ENCODE data around the gene CFAP91.
A peak's percentile ranks its signal among the peaks of the same experiment; 100 is the strongest.

The CFAP91 gene
- long read RNA-seq, result 0 reads

GRCh38 chr3:119702530-119703527 is at the start of gene CFAP91:
Gene CFAP91 (plus strand): TSS chr3:119703022. CDS start chr3:119703099, 77 bp downstream.
- H3K27me3 ChIP-seq (ENCODE audit: insufficient read depth, poor library complexity, severe bottlenecking), result no peaks in the 10 kb centered on the region
- TF ChIP-seq GABPA (IDR thresholded peaks at IDR 0.05; ENCODE audit: low read depth) (no peak), REST (IDR thresholded peaks at IDR 0.05; ENCODE audit: insufficient replicate concordance, low read depth) (no peak), SPI1 (IDR thresholded peaks at IDR 0.05; ENCODE audit: borderline replicate concordance, low read depth) (no peak), CTCF (IDR thresholded peaks at IDR 0.05; ENCODE audit: insufficient read depth, low read length) (no peak), POLR2AphosphoS5 (IDR thresholded peaks at IDR 0.05; ENCODE audit: low read depth) (no peak)
- no peak within 1 kb of the TSS for H3K4me3 ChIP-seq (replicated peaks; ENCODE audit: insufficient read depth, low read length)
- DNase-seq (ENCODE audit: low read depth in 1 of 2, low spot score in 1 of 2), result peak in 1 of 2 experiments; percentile 18
- no peak within 1 kb of the TSS for H3K27ac ChIP-seq (replicated peaks)

- TF ChIP-seq GABPA (IDR thresholded peaks at IDR 0.05; ENCODE audit: low read depth) (no peak), SPI1 (IDR thresholded peaks at IDR 0.05; ENCODE audit: borderline replicate concordance, low read depth) (peak; percentile 64; the same call in 1 of the 2 replicates)
These were observed 48.9 kb upstream of the CFAP91 start for GRCh38 chr3:119653876-119654275.

GRCh38 chr3:119657887-119658702 is 44.7 kb upstream of the CFAP91 start:
- H3K27me3 ChIP-seq (ENCODE audit: insufficient read depth, poor library complexity, severe bottlenecking), result no peaks in the 10 kb centered on the region
- TF ChIP-seq SPI1 (IDR thresholded peaks at IDR 0.05; ENCODE audit: borderline replicate concordance, low read depth) (peak; percentile 25; the same call in 1 of the 2 replicates), CTCF (IDR thresholded peaks at IDR 0.05; ENCODE audit: insufficient read depth, low read length) (no peak)
- H3K4me3 ChIP-seq (replicated peaks; ENCODE audit: insufficient read depth, low read length), result no peak overlapping the region
- no peak overlapping the region; the same call in 1 of the 2 replicates for H3K27ac ChIP-seq (replicated peaks)
- peak in 1 of 2 experiments; percentile 50 for DNase-seq (ENCODE audit: low read depth in 1 of 2, low spot score in 1 of 2)

More at GRCh38 chr3:119653876-119654275, 48.9 kb upstream of the CFAP91 start:
- peak in 1 of 2 experiments; percentile 64 for DNase-seq (ENCODE audit: low read depth in 1 of 2, low spot score in 1 of 2)
- Histone ChIP-seq H3K27me3 (ENCODE audit: insufficient read depth, poor library complexity, severe bottlenecking) (no peaks in the 10 kb centered on the region), H3K4me3 (replicated peaks; ENCODE audit: insufficient read depth, low read length) (no peak overlapping the region), H3K27ac (replicated peaks) (peak overlapping the region; percentile 26)

- H3K27me3 ChIP-seq (ENCODE audit: insufficient read depth, poor library complexity, severe bottlenecking), result no peaks in the 10 kb centered on the region
- DNase-seq (ENCODE audit: low read depth in 1 of 2, low spot score in 1 of 2), result no peak
- H3K27ac ChIP-seq (replicated peaks), result no peak overlapping the region
- no peak overlapping the region for H3K4me3 ChIP-seq (replicated peaks; ENCODE audit: insufficient read depth, low read length)
- no peak for TF ChIP-seq POLR2AphosphoS5 (IDR thresholded peaks at IDR 0.05; ENCODE audit: low read depth)
- TF ChIP-seq CTCF (IDR thresholded peaks at IDR 0.05; ENCODE audit: insufficient read depth, low read length), result no peak
- no peak for TF ChIP-seq SPI1 (IDR thresholded peaks at IDR 0.05; ENCODE audit: borderline replicate concordance, low read depth)
- no peak for TF ChIP-seq REST (IDR thresholded peaks at IDR 0.05; ENCODE audit: insufficient replicate concordance, low read depth)
These were observed 43.8 kb upstream of the CFAP91 start for GRCh38 chr3:119658994-119659393.

All from HL-60 (cell line).